Neural progenitor cell (in vitro differentiated cells): ENCODE data around the gene MEX3D.

Experiments
- EZH2 ChIP-seq: fragments of 200-600 bp; sonication (generic); IDR thresholded peaks from 2 replicates; pipeline ENCODE4 v1.6.1; 2017; ENCODE audit warnings: antibody characterized with exemption, mild to moderate bottlenecking, moderate library complexity
- TF ChIP-seq, protein P1 (sequence below): fragments of 200-600 bp; sonication (generic); IDR thresholded peaks from 2 replicates; pipeline ENCODE4 v1.5.1; 2017; ENCODE audit warnings: antibody characterized with exemption, mild to moderate bottlenecking

GRCh38 chr19:1540365-1540925 lies 27.7 kb downstream of the MEX3D start:
- TF ChIP-seq, protein P1, sequence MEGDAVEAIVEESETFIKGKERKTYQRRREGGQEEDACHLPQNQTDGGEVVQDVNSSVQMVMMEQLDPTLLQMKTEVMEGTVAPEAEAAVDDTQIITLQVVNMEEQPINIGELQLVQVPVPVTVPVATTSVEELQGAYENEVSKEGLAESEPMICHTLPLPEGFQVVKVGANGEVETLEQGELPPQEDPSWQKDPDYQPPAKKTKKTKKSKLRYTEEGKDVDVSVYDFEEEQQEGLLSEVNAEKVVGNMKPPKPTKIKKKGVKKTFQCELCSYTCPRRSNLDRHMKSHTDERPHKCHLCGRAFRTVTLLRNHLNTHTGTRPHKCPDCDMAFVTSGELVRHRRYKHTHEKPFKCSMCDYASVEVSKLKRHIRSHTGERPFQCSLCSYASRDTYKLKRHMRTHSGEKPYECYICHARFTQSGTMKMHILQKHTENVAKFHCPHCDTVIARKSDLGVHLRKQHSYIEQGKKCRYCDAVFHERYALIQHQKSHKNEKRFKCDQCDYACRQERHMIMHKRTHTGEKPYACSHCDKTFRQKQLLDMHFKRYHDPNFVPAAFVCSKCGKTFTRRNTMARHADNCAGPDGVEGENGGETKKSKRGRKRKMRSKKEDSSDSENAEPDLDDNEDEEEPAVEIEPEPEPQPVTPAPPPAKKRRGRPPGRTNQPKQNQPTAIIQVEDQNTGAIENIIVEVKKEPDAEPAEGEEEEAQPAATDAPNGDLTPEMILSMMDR = no peak
- TF ChIP-seq EZH2 = no peak
